Measurements from ENCODE around the gene TUBD1.
"Not testable (repeated sequence)": the region's sequence is repeated elsewhere in the genome, so short reads cannot be mapped to it uniquely, and the experiment has no call there.

TUBD1 gene

GRCh38 chr17:59892924-59893675, at the start of gene TUBD1, which contains the start of gene RPS6KB1:
Gene TUBD1, minus strand, starts transcription at chr17:59892943. Its CDS starts 1,941 bp downstream, at chr17:59891002.
Gene RPS6KB1, plus strand, starts transcription at chr17:59893121. Its CDS starts 64 bp downstream, at chr17:59893185.
- DNase-seq = peak; percentile 95

- no peak for DNase-seq
Measured at GRCh38 chr17:59941131-59941530, 48.4 kb upstream of the TUBD1 start.

- not testable (repeated sequence) for DNase-seq
Measured at GRCh38 chr17:59940697-59941096, 48.0 kb upstream of the TUBD1 start.

- not testable (repeated sequence) for DNase-seq
Measured at GRCh38 chr17:59933317-59933716, 40.6 kb upstream of the TUBD1 start.

GRCh38 chr17:59930768-59931167, 38.0 kb upstream of the TUBD1 start:
- DNase-seq = not testable (repeated sequence)

GRCh38 chr17:59930121-59930520, 37.4 kb upstream of the TUBD1 start:
- DNase-seq = not testable (repeated sequence)

GRCh38 chr17:59920637-59921036, 27.9 kb upstream of the TUBD1 start:
- DNase-seq = not testable (repeated sequence)

GRCh38 chr17:59916446-59916845, 23.7 kb upstream of the TUBD1 start:
- no peak for DNase-seq

- no peak for DNase-seq
Measured at GRCh38 chr17:59914274-59914854, 21.6 kb upstream of the TUBD1 start.

GRCh38 chr17:59907467-59907866, 14.7 kb upstream of the TUBD1 start:
- no peak for DNase-seq

GRCh38 chr17:59903455-59903854, 10.7 kb upstream of the TUBD1 start:
- DNase-seq = no peak

GRCh38 chr17:59901604-59902003, 8.9 kb upstream of the TUBD1 start:
- DNase-seq = no peak

GRCh38 chr17:59899099-59899498, 6.4 kb upstream of the TUBD1 start:
- no peak for DNase-seq

GRCh38 chr17:59897090-59897489, 4.3 kb upstream of the TUBD1 start:
- DNase-seq = no peak

- DNase-seq = no peak
Measured at GRCh38 chr17:59893676-59894100, 945 bp upstream of the TUBD1 start.

- no peak for DNase-seq
Measured at GRCh38 chr17:59892251-59892923, 356 bp downstream of the TUBD1 start.

- DNase-seq = no peak
Measured at GRCh38 chr17:59890720-59891119, 2.0 kb downstream of the TUBD1 start.

- DNase-seq = no peak
Measured at GRCh38 chr17:59888145-59888750, 4.5 kb downstream of the TUBD1 start.

GRCh38 chr17:59884861-59885260, 7.9 kb downstream of the TUBD1 start:
- no peak for DNase-seq

GRCh38 chr17:59878624-59879023, 14.1 kb downstream of the TUBD1 start:
- no peak for DNase-seq

GRCh38 chr17:59877965-59878364, 14.8 kb downstream of the TUBD1 start:
- DNase-seq = no peak

- no peak for DNase-seq
Measured at GRCh38 chr17:59876107-59876506, 16.6 kb downstream of the TUBD1 start.

GRCh38 chr17:59874376-59874775, 18.4 kb downstream of the TUBD1 start:
- no peak for DNase-seq
